Large intestine (tissue), 3 donors: ENCODE data around the gene SOX15. TPM values are rescaled to one million over a fixed set of nuclear protein-coding genes. Genes with fewer than 3 reads are reported as not detected.

Experiments used
- DNase-seq, 2 donors: peaks; one replicate each; pipeline versions ENCODE4 v3.0.0 to v3.0.0-alpha.2; 2013
- H3K27ac ChIP-seq: one replicate; pipeline ENCODE4 v1.5.1; 2013; ENCODE audit warnings: low read length
- H3K27me3 ChIP-seq: 2 replicates; pipeline ENCODE4 v1.6.1; 2013; ENCODE audit warnings: low read length; ENCODE audit not compliant: control insufficient read depth, insufficient read depth
- H3K36me3 ChIP-seq: 2 replicates; pipeline ENCODE4 v1.6.1; 2013; ENCODE audit warnings: low read length; ENCODE audit not compliant: control insufficient read depth, insufficient read depth
- H3K4me1 ChIP-seq: one replicate; pipeline ENCODE4 v1.6.1; 2013; ENCODE audit warnings: low read length; ENCODE audit not compliant: control insufficient read depth, insufficient read depth
- H3K4me3 ChIP-seq: one replicate; pipeline ENCODE4 v1.5.1; 2013; ENCODE audit warnings: low read length
- H3K9me3 ChIP-seq: one replicate; pipeline ENCODE4 v1.6.1; 2013; ENCODE audit warnings: mild to moderate bottlenecking, low read depth, low read length, moderate library complexity; ENCODE audit not compliant: control insufficient read depth
- WGBS: methylation state at CpG from one replicate; pipeline ENCODE4 v1.1.5; 2013; ENCODE audit warnings: low lambda C conversion rate; ENCODE audit not compliant: insufficient coverage; 5-methylcytosine and 5-hydroxymethylcytosine counted together
- polyA plus RNA-seq: library from polyadenylated mRNA; unstranded; fragments of 120-200 nt; gene quantifications from one replicate; pipeline ENCODE4 v1.2.1, GENCODE V29; 2013

The SOX15 gene
- polyA plus RNA-seq, 1 donor: 2.0 TPM

DNA sequence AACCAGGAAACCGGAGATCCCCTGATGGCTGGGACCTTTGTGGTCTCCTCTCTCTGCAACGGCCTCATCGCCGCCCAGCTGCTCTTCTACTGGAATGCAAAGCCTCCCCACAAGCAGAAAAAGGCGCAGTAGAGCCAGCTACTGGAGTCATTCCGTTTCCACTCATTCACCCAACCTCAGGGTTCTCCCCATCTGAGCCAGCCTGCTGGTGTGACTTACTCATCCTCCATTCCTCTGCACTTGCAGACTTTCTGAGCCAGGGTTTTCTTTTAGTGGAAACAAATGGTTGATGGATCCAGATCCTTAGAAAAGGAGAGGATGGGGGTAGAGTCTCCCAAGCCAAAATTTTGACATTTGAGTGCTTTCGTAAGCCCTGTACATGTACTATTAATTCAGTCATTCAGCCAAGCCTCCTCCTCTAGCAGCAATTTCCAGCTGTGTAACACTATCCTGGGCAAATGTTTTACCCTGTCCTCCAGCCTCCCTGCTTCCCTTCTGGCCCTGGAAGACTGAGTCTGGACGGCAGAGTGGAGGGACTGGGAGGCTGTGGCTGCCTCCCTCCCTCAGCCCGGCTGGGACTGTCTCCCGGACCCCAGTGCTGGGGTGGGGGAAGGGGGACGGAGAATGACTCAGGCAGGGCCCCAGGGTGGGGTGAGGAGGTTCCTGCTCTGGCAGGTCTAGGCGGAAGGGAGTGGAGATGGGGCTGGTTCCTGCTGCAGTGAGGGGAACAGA, 2.3 kb downstream of the SOX15 start:
- H3K36me3 ChIP-seq: peaks cover 50% of the 10 kb centered on the region
- WGBS: no CpG with 5 or more reads among the region's 12 CpGs

DNA sequence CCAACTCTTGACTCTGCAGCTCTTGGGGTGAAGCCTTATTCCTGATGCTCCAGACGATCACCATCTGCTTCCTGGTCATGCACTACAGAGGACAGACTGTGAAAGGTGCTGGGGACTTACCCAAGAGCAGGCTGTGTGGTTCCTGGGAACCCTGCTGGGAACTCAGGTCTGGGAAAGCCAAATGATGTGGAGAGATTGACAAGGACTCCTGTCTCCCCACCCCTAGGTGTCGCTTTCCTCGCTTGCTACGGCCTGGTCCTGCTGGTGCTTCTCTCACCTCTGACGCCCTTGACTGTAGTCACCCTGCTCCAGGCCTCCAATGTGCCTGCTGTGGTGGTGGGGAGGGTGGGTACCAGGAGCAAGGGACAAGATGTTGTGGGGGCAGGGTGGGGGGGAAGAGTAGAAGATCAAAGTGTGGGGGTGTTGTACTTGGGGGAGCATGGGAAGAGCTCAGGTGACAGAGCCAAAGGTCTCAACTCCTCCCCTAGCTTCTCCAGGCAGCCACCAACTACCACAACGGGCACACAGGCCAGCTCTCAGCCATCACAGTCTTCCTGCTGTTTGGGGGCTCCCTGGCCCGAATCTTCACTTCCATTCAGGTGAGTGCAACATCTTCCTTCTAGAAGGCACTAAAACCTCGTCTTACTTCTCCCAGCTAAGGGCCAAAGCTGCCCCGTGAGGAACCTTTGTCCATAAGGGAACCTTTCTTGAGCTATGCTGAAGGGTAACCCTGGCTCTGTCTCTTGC, 3.0 kb downstream of the SOX15 start:
- Histone ChIP-seq H3K36me3 (peaks cover 48% of the 10 kb centered on the region), H3K27me3 (no peaks in the 10 kb centered on the region), H3K9me3 (peaks cover 8% of the 10 kb centered on the region), H3K27ac (no peak overlapping the region), H3K4me1 (peaks cover 34% of the 10 kb centered on the region), H3K4me3 (no peak overlapping the region)
- peak in 1 of 2 donors; percentile 57 for DNase-seq
- 100% methylated on average over 1 of the region's 9 CpGs for WGBS

More for the DNA sequence above, 2.3 kb downstream of the SOX15 start:
- peaks cover 7% of the 10 kb centered on the region for H3K9me3 ChIP-seq
- H3K4me3 ChIP-seq: no peak overlapping the region
- no peak for DNase-seq
- H3K4me1 ChIP-seq: peaks cover 26% of the 10 kb centered on the region
- H3K27me3 ChIP-seq: no peaks in the 10 kb centered on the region
- no peak overlapping the region for H3K27ac ChIP-seq

DNA sequence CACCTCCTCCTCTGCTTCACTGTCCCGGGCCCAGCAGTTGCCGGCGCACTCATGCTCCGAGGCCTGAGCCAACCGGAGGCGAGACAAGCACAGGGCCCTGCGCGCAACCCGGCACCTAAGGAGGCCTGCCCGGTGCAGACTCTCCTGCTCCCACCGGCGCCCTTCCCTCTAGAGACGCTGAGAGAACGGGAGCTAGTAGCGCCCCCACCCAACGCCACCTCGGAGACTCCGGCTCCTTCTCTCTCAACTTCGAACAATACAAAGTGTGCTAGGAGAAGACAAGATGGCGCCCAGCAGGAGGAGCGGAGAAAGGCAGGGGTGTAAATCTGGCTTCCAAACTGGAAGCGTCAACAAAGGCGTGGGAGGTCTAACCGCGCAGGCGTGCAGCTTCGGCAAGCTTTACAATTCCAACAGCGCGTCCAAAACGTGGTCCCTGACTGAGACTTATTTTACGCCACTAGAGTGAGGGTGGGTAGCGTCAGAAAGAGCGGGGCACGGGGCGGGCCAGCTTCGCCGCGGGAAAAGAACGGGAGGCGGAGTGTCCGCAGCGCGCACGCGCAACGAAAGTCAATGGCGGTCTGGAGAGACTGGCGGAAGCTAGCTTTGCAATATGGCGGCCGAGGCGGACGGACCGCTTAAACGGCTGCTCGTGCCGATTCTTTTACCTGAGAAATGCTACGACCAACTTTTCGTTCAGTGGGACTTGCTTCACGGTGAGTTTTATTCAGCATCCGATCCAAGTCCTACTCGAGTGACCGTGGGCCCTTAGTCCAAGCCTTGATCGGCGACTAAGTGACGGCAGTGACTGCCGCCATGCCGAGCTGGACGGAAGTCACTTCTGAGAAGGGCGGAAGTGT, 6.4 kb downstream of the SOX15 start, which contains the start of gene MPDU1:
Gene MPDU1, plus strand, starts transcription at position 600 of the 857 bp plus-strand sequence. Its CDS starts 11 bp downstream, at position 611.
- Histone ChIP-seq H3K4me3 (peak within 1 kb of the TSS; percentile 67), H3K9me3 (peaks cover 8% of the 10 kb centered on the region), H3K27me3 (no peaks in the 10 kb centered on the region), H3K4me1 (peaks cover 49% of the 10 kb centered on the region), H3K27ac (peak within 1 kb of the TSS; percentile 94), H3K36me3 (peaks cover 42% of the 10 kb centered on the region)
- peak; percentile 97 to 98 for DNase-seq
- no CpG with 5 or more reads among the region's 69 CpGs for WGBS

DNA sequence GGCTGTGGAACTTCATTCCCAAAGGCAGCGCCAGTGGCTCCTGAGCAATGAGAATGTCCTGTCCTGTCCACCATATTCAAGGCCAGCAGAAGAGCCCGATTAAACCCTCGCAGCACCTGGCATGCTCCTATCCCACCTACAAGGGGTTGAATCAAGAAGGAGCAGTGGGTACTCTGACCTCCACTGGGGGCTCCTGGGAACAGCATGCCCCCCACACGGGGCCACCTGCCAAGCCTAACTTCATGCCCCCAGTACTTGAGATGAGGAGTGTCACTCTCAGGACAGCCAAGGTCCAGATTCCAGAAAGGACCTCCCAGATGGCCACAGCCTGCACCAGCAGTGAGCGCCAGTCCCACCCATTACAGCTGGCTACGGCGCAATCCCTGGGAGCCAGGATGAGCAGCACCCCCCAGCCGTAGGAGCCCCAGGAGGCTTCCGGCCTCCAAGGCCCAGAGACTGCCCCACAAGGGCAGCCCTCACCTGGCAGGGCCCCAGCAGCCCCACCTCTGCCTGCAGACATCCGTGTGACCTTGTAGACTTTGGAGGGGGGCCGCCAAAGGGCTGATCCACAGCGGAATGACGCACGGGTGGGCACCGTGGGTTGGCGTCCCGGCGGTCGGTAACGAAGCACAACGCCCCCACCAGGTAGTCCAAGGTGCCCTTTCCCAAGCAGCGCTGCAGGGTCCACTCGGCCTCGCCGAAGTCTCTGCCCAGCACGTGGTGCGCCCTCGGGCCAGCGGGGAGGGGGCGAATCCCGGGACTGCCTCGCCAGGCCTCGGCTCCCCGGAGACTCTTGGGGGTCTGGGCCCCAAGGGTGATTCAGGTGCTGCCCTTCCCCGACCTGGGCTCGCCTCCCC, 7.3 kb downstream of the SOX15 start:
- H3K9me3 ChIP-seq: peaks cover 8% of the 10 kb centered on the region
- no peak for DNase-seq
- peak overlapping the region; percentile 67 for H3K4me3 ChIP-seq
- no CpG with 5 or more reads among the region's 36 CpGs for WGBS
- H3K36me3 ChIP-seq: peaks cover 43% of the 10 kb centered on the region
- H3K27me3 ChIP-seq: no peaks in the 10 kb centered on the region
- peak overlapping the region; percentile 94 for H3K27ac ChIP-seq
- peaks cover 56% of the 10 kb centered on the region for H3K4me1 ChIP-seq

DNA sequence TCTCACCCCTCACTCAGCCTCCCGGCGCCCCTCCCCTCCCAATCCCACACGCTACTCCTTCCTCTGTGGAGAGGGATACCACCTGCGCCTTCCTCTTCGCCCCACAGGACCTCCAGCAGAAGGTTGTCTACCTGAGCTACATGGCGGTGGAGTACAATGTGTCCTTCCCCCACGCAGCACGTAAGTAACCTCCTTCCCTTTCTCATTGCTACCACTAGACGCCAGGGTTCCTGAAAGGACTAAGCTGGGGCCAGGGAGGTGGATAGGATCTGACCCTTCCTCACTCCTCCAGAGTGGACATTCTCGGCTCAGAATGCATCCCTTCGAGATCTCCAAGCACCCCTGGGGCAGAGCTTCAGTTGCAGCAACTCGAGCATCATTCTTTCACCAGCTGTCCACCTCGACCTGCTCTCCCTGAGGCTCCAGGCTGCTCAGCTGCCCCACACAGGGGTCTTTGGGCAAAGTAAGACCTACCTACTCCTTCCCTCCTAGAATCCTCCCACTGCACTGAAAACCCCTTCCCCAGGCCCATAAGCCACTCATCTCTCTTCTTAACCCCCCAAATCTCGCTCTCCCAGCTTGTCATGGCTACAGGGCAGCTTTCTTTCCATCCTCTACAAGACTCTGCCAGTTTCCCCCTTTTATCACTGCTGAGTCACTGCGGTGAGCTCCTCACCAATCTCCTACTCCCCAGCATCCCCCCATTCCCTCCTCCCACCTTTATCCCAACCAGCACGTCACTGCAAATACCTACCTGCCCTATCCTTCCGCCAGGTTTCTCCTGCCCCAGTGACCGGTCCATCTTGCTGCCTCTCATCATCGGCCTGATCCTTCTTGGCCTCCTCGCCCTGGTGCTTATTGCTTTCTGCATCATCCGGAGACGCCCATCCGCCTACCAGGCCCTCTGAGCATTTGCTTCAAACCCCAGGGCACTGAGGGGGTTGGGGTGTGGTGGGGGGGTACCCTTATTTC, 9.0 kb downstream of the SOX15 start:
- Histone ChIP-seq H3K4me1 (peaks cover 70% of the 10 kb centered on the region), H3K27me3 (no peaks in the 10 kb centered on the region), H3K36me3 (peaks cover 51% of the 10 kb centered on the region), H3K4me3 (peak overlapping the region; percentile 49), H3K27ac (peak overlapping the region; percentile 93), H3K9me3 (peaks cover 8% of the 10 kb centered on the region)
- 92% methylated on average over 2 of the region's 23 CpGs for WGBS
- DNase-seq: no peak

DNA sequence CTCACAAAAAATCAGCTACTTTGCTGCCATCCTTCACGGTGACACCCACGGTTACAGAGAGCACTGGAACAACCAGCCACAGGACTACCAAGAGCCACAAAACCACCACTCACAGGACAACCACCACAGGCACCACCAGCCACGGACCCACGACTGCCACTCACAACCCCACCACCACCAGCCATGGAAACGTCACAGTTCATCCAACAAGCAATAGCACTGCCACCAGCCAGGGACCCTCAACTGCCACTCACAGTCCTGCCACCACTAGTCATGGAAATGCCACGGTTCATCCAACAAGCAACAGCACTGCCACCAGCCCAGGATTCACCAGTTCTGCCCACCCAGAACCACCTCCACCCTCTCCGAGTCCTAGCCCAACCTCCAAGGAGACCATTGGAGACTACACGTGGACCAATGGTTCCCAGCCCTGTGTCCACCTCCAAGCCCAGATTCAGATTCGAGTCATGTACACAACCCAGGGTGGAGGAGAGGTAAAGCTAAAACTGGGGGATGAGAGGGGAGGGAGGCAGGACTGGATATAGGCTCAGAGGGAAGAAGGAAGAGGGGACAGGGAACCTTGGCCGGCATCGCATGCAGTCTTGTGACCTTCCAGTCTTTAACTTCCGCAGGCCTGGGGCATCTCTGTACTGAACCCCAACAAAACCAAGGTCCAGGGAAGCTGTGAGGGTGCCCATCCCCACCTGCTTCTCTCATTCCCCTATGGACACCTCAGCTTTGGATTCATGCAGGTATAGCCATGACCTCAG, 9.9 kb downstream of the SOX15 start:
- peak in 1 of 2 donors; percentile 48 for DNase-seq
- Histone ChIP-seq H3K4me3 (peak overlapping the region; percentile 49), H3K4me1 (peaks cover 75% of the 10 kb centered on the region), H3K36me3 (peaks cover 56% of the 10 kb centered on the region), H3K27ac (peak overlapping the region; percentile 93), H3K27me3 (no peaks in the 10 kb centered on the region), H3K9me3 (peaks cover 8% of the 10 kb centered on the region)
- no CpG with 5 or more reads among the region's 12 CpGs for WGBS

DNA sequence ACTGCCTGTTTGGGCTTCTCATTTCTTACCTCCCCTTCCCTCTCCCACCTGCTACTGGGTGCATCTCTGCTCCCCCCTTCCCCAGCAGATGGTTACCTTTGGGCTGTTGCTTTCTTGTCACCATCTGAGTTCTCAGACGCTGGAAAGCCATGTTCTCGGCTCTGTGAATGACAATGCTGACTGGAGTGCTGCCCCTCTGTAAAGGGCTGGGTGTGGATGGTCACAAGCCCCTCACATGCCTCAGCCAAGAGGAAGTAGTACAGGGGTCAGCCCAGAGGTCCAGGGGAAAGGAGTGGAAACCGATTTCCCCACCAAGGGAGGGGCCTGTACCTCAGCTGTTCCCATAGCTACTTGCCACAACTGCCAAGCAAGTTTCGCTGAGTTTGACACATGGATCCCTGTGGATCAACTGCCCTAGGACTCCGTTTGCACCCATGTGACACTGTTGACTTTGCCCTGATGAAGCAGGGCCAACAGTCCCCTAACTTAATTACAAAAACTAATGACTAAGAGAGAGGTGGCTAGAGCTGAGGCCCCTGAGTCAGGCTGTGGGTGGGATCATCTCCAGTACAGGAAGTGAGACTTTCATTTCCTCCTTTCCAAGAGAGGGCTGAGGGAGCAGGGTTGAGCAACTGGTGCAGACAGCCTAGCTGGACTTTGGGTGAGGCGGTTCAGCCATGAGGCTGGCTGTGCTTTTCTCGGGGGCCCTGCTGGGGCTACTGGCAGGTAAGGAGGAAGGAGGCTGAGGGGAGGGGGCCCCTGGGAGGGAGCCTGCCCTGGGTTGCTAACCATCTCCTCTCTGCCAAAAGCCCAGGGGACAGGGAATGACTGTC, 10.7 kb downstream of the SOX15 start, which contains the start of gene CD68:
Gene CD68, plus strand, starts transcription at position 638 of the 833 bp plus-strand sequence. Its CDS starts 40 bp downstream, at position 678.
- Histone ChIP-seq H3K36me3 (peaks cover 64% of the 10 kb centered on the region), H3K27me3 (no peaks in the 10 kb centered on the region), H3K9me3 (peaks cover 8% of the 10 kb centered on the region), H3K4me3 (peak within 1 kb of the TSS; percentile 49), H3K27ac (peak within 1 kb of the TSS; percentile 93), H3K4me1 (peaks cover 75% of the 10 kb centered on the region)
- peak; percentile 98 to 99 for DNase-seq
- no CpG with 5 or more reads among the region's 7 CpGs for WGBS
